Measurements from ENCODE around the gene DGKA. TPM values are rescaled to one million over a fixed set of nuclear protein-coding genes. Genes with fewer than 3 reads are reported as not detected.
"Not testable (repeated sequence)": the region's sequence is repeated elsewhere in the genome, so short reads cannot be mapped to it uniquely, and the experiment has no call there.

Gene DGKA
- 49.8 and 53.7 TPM in 2 replicates for total RNA-seq

DNA sequence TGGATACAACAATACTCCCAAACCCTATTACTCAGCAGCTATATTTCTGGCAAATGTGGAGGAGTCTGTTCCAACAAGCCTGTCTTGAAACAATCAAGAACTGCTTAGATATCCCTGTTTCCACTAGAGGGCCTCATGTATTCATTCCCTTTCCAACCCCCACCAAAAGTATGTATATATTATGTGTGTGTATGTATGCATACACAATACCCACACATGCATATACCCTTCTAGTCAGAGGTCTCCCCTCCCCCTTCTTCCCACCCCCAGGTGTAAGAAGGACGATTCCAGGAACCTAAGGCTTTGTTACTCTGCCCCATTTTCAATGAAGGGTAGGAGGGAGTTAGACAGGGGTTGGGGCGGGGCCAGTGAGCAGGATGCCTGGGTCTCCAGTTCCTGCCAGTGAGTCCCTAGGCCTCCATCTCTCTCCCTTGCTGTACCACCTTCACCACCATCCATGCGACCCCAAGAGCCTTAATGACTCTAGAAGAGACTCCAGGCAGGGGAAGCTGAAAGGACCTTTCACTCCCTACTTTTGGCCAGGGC, at the start of gene DGKA:
DGKA (plus strand) TSS at position 392 of the 546 bp plus-strand sequence. CDS start 5,342 bp downstream, outside the sequence.
- no peak for DNase-seq (ENCODE audit: extremely low read depth, low read depth, low spot score)

GRCh38 chr12:55885113-55885512, 45.8 kb upstream of the DGKA start:
- no peak for DNase-seq (ENCODE audit: extremely low read depth, low read depth, low spot score)

DNA sequence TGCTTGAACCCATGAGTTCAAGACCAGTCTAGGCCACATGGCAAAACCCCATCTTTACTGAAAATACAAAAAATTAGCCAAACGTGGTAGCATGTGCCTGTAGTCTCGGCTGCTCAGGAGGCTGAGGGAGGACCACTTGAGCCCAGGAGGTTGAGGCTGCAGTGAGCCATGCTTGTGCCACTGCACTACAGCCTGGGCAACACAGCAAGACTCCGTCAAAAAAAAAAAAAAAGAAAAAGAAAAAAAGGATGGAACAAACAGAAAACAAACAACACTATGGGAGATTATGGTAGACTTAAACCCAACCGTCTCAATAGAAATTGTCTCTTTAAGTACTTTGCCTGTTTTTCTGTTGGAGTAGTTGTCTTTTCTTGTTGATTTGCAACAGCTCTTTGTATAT, 39.7 kb upstream of the DGKA start:
- no peak for DNase-seq (ENCODE audit: extremely low read depth, low read depth, low spot score)

DNA sequence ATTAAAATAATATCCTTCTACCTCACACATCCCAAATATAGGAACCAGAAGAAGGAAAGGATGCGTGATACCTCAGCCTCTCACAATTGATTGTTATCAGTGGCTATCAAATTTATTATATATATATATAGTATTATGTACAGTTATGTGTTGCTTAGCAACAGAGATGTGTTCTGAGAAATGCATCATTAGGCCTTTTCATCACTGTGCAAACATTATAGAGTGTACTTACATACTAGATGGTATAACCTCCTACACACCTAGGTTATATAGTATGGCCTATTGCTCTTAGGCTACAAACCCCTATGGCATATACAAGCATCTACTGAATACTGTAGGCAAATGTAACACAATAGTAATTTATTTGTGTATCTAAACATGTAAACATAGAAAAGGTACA, 37.2 kb upstream of the DGKA start:
- no peak for DNase-seq (ENCODE audit: extremely low read depth, low read depth, low spot score)

- DNase-seq (ENCODE audit: extremely low read depth, low read depth, low spot score) = no peak
These were observed 31.9 kb upstream of the DGKA start for GRCh38 chr12:55899082-55899481.

GRCh38 chr12:55901881-55902490, 29.0 kb upstream of the DGKA start:
- DNase-seq (ENCODE audit: extremely low read depth, low read depth, low spot score) = no peak

- DNase-seq (ENCODE audit: extremely low read depth, low read depth, low spot score) = no peak
These were observed 24.9 kb upstream of the DGKA start for GRCh38 chr12:55906056-55906455.

GRCh38 chr12:55908726-55909512, 22.0 kb upstream of the DGKA start:
- no peak for DNase-seq (ENCODE audit: extremely low read depth, low read depth, low spot score)

DNA sequence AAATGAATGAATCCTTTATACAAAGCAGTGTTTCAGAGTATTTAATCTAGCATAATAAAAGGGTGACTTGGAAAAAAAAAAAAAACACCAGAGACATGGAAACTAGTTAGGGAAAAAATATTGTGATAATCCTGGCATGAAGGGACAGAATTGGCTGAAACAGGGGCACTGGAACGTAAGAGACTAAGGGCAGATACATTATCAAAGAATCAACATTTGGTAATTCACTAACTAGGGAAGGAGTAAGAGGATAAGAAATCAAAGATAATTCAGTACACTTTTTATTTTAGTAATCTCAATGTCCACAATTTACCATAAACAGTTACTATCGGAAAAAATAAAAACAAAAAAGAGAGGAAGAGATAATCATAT, 21.5 kb upstream of the DGKA start:
- DNase-seq (ENCODE audit: extremely low read depth, low read depth, low spot score) = no peak

DNA sequence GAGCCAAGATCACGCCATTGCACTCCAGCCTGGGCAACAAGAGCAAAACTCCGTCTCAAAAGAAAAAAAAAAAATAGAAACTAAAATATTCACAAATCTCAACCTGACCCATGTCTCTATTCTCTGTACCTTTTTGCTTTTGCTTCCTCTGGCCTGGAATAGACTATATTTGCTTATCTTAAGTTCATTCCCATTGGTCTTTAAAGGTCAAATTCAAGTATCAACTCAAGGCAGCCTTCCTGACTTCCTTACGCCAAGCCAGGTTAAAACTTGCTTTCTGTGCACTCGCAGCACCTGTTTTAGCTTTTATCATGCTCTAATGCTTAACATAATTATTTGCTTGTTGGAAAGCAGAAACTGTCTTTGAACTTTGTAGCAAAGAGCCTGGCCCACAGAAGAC, 18.1 kb upstream of the DGKA start:
- no peak for DNase-seq (ENCODE audit: extremely low read depth, low read depth, low spot score)

DNA sequence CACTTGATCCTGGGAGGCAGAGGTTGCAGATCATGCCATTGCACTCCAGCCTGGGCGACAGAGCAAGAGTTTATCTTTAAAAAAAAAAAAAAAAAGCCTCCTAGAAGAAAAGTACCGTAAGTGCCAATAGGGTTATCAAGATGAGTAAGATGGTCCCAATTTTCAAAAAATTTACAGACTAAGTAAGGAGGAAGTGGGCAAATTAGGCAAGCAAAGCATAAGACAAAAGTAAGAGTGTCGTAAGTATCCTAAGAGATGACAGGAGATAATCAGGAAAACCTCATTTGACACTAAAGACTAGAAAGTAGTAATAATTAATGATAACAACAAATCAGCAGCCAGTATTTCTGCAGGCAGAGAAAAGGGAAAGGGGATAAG, 15.5 kb upstream of the DGKA start:
- DNase-seq (ENCODE audit: extremely low read depth, low read depth, low spot score) = no peak

DNA sequence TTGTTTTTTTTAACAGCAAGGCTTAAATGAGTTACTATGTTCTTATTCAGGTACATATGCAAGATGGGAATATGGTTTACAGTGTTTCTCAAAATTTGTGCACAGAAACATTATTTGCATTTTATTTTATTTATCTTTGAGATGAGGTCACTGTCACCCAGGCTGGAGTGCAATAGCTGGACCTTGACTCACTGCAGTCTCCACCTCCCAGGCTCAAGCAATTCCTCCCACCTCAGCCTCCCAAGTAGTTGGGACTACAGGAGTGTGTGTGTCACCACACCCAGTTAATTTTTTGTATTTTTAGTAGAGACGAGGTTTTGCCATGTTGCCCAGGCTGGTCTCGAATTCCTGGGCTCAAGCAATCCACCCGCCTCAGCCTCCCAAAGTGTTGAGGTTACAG, 11.9 kb upstream of the DGKA start:
- not testable (repeated sequence) for DNase-seq (ENCODE audit: extremely low read depth, low read depth, low spot score)

DNA sequence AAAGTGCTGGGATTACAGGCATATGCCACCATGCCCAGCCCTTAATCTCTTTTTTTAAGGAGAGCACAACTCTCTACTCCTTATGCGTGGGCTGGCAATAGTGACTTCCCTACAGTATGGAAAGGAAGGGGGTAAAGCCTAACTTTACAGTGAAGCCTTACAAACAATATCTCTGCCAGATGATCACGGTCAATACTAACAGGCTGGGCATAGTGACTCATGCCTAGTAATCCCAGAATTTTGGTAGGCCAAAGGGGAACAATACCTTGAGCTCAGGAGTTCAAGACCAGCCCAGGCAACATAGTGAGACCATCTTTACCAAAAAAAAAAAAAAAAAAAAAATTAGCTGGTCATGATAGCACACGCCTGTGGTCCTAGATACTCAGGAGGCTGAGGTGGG, 8.8 kb upstream of the DGKA start:
- no peak for DNase-seq (ENCODE audit: extremely low read depth, low read depth, low spot score)

DNA sequence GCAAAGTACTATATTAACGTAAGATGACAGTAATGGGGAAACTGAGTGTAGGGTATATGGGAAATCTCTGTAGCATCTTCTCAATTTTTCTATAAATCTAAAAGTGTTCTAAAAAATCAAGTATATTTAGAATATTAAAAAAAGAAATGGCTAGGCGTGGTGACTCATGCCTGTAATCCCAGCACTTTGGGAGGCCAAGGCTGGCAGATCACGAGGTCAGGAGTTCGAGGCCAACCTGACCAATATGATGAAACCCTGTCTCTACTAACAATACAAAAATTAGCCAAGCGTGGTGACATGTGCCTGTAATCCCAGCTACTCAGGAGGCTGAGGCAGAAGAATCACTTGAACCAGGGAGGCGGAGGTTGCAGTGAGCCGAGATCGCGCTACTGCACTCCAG, 7.3 kb upstream of the DGKA start:
- DNase-seq (ENCODE audit: extremely low read depth, low read depth, low spot score) = not testable (repeated sequence)

DNA sequence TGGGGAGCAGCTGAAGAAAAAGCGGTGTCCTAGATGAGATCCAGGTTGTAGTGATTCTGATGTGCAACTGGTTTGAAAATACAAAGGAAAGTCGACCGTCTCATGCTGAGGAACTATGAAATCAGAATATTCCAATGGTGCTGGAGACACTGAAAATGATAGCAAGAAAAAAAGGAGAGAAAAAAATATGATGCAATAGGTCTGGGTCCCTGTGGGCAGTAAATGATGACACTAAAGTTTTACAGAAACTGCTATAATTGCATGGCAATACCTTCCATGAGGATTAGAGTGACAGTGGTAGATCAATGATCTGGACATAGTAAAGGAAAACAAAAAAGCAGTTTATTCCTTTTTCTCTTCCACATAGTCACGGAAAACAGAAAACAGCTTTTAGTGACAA, 5.6 kb upstream of the DGKA start:
- no peak for DNase-seq (ENCODE audit: extremely low read depth, low read depth, low spot score)

- no peak for DNase-seq (ENCODE audit: extremely low read depth, low read depth, low spot score)
These were observed 4.9 kb upstream of the DGKA start for GRCh38 chr12:55925870-55926737.

DNA sequence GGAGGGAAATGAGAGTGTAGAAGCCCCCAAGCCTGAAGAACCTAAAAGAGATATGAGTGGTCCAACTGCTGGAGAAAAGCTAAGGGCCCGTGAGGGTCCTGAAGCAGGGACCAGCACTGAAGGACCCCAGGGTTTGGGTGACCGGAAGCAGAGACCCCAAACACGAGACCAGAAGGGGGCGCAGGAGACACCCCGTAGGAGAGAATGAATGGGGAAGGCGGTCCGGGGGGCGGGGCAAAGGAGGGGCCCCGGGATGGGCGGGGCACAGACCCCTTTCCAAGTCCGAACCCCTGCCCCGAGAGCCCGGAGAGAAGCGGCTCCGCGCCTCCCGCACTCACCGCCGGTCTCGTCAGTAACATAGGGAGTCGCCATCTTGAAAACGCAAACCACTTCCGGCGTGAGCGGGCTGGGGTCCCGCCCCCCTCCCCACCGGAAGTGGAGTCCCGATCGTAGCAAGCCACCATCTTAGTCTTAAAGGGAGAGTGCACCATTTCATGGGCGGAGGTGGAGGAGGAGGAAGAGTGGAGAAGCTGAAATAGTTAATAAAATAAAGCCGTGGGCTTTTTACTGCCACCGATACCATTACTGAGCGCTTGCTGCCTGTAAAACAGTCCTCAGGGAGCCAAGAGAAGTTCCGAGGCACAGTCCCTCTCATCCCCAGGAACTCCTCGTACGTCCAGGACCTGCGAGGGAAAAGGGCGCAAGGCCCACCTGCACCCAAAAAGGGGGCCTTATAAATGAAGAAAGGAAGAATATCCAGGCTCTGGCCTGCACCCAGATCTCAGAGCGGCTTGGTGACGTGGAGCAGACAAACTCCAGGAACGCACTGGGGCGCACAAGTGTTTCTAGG, 4.0 kb upstream of the DGKA start:
- no peak for DNase-seq (ENCODE audit: extremely low read depth, low read depth, low spot score)

DNA sequence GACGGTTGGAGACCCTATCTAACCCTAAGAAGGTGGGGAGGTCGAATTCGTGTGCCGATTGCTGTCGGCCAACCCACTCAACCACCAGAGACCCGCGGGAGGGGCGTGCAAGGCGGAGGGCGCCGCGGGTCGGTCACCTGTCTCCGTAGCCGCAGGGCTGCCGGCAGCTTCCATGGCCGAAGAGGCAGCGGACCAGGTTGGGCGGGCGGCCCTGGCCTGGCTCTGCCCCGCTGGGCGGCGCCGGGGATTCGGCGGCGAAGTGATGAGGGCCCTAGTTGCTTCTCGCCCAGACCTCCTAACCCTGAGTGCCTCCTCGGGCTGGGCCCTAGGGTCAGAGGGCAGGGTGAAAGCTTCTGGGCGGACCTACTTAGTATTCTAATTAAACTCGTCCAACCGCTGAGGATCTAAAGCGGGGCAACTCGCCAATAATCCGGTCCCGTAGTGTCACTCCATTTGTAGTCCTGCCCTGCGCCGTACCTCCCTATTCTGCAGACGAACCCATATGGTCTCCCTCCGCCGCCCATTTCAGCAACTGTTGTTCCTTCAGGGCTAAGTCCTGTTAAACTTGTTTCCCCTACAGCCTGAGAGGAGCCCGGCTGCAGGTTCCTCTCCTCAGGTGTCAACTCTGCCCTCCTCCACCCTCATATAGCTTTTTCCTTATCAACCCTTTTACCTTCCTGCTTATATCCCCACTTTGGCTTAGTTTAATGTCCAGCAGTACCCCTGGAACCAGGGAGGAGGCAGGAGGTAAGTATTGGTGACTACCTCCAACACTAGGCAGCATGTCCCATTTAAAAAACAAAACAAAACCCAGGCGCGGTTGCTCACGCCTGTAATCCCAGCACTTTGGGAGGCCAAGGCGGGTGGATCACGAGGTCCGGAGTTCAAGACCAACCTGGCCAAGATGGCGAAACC, 3.1 kb upstream of the DGKA start, which contains the start of gene PYM1:
PYM1 (minus strand) TSS at position 307 of the 915 bp plus-strand sequence; CDS start at position 174, 133 bp downstream.
- DNase-seq (ENCODE audit: extremely low read depth, low read depth, low spot score) = no peak

DNA sequence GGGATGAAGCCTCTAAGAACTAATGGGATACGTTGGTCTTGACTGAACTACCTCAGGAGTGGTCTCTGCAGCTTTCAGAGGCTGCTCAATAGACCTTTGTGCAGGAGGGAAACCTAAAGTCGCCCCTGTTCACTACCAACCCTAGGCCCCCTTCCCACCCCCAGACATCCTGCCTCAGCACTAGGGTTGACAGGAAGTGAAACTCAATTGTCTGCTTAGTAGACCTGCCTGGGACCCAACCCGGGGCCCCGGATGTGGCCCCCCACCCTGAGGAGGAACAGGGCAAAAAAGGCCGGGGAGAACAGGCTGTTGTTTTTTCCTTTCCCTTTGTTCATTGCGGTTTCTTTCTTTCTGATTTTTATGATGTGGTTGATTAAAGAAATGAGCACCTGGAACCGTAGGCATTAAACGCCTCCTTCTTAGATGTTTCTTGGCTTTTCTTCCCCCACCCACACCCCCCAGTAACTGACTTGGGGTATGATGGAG, 1.6 kb upstream of the DGKA start:
- DNase-seq (ENCODE audit: extremely low read depth, low read depth, low spot score) = no peak
